Keratinocyte (primary cell): Measurements from ENCODE around the gene ACAP2. TPM values are rescaled to one million over a fixed set of nuclear protein-coding genes. Genes with fewer than 3 reads are reported as not detected.

Source experiments
- DNase-seq: peaks from one replicate; pipeline ENCODE4 v3.0.0-alpha.2; 2011; ENCODE audit warnings: low read depth, missing footprints, low spot score
- FAIRE-seq: peaks from 2 replicates; lab custom pipeline; 2011; peaks lifted over from hg19 to GRCh38; lab: Jason Lieb, UNC
- H2AFZ ChIP-seq: 2 replicates; pipeline ENCODE4 v1.6.0; 2012; ENCODE audit warnings: low read length, control low read depth, inconsistent platforms; ENCODE audit not compliant: control insufficient read depth
- H3K27ac ChIP-seq: 2 replicates; pipeline ENCODE4 v1.5.1; 2011; ENCODE audit warnings: low read length; ENCODE audit not compliant: control insufficient read depth, insufficient read depth
- H3K27me3 ChIP-seq: 3 replicates; pipeline ENCODE4 v1.6.0; 2011; ENCODE audit warnings: low read length; ENCODE audit not compliant: control insufficient read depth, insufficient read depth; ENCODE audit errors: extremely low read depth
- H3K36me3 ChIP-seq, 2 experiments: 2 replicates in 1 of 2; 3 replicates in 1 of 2; pipeline ENCODE4 v1.5.1; 2011; ENCODE audit warnings: low read length in 2 of 2, mild to moderate bottlenecking in 1 of 2; ENCODE audit not compliant: control insufficient read depth in 2 of 2, insufficient read depth in 2 of 2; ENCODE audit errors: extremely low read depth in 1 of 2
- H3K4me1 ChIP-seq: 3 replicates; pipeline ENCODE4 v1.5.1; 2011; ENCODE audit warnings: low read length; ENCODE audit not compliant: control insufficient read depth, insufficient read depth; ENCODE audit errors: extremely low read depth
- H3K4me2 ChIP-seq: 3 replicates; pipeline ENCODE4 v1.6.0; 2011; ENCODE audit warnings: low read depth, low read length; ENCODE audit not compliant: control insufficient read depth, insufficient read depth; ENCODE audit errors: extremely low read depth
- H3K4me3 ChIP-seq, 3 experiments: fragments of 200-600 bp in 1 of 3; sonication (generic) in 1 of 3; 2 replicates in 2 of 3; 3 replicates in 1 of 3; pipeline ENCODE4 v1.5.1; 2011 to 2016; ENCODE audit warnings: low read length in 3 of 3, mild to moderate bottlenecking in 3 of 3, control low read depth in 2 of 3, inconsistent platforms in 1 of 3, low read depth in 1 of 3, mixed read lengths in 1 of 3, mixed run types in 1 of 3, moderate library complexity in 1 of 3; ENCODE audit not compliant: control insufficient read depth in 2 of 3, insufficient read depth in 2 of 3; ENCODE audit errors: extremely low read depth in 1 of 3
- H3K79me2 ChIP-seq: 2 replicates; pipeline ENCODE4 v1.6.0; 2012; ENCODE audit warnings: low read length; ENCODE audit not compliant: control insufficient read depth, insufficient read depth
- H3K9ac ChIP-seq: 3 replicates; pipeline ENCODE4 v1.6.0; 2011; ENCODE audit warnings: low read length; ENCODE audit not compliant: control insufficient read depth, insufficient read depth; ENCODE audit errors: extremely low read depth
- H3K9me1 ChIP-seq: 3 replicates; pipeline ENCODE4 v1.6.0; 2011; ENCODE audit warnings: low read length; ENCODE audit not compliant: control insufficient read depth, insufficient read depth; ENCODE audit errors: extremely low read depth
- H3K9me3 ChIP-seq: 2 replicates; pipeline ENCODE4 v1.5.1; 2012; ENCODE audit warnings: low read depth, low read length; ENCODE audit not compliant: control insufficient read depth
- H4K20me1 ChIP-seq: 3 replicates; pipeline ENCODE4 v1.6.0; 2011; ENCODE audit warnings: low read length; ENCODE audit not compliant: control insufficient read depth, insufficient read depth; ENCODE audit errors: extremely low read depth
- EZH2 ChIP-seq: IDR thresholded peaks from one replicate; pipeline ENCODE4 v1.6.1; 2012; ENCODE audit warnings: inconsistent platforms, mild to moderate bottlenecking, low read length, moderate library complexity
- dilution Hi-C: fragments of 300-500 bp; cut with MboI; formaldehyde crosslinking; loops from one replicate; pipeline ENCODE4 v1.7.0; 2020; ENCODE audit warnings: low sequenced_read_pairs; ENCODE audit not compliant: extremely low pct_ligation_motif_present
- polyA plus RNA-seq, 5 experiments: library from polyadenylated mRNA; depleted of rRNA in 3 of 5; stranded (reverse) in 3 of 5; stranded (forward) in 1 of 5; unstranded in 1 of 5; fragments of >200 nt; gene quantifications; 1 replicate in 1 of 5; 2 replicates in 3 of 5; 3 replicates in 1 of 5; pipeline versions ENCODE4 v1.2.1 to v1.2.3, GENCODE V29; 2011 to 2012; ENCODE audit warnings: missing spikeins in 2 of 5, low read depth in 1 of 5, low replicate concordance in 1 of 5
- TF ChIP-seq, protein P1 (sequence below), 3 experiments: IDR thresholded peaks in 1 of 3; conservative IDR thresholded peaks in 1 of 3; optimal IDR thresholded peaks in 1 of 3; 2 replicates in 2 of 3; 3 replicates in 1 of 3; pipeline versions ENCODE3 to v1.5.1; 2011; ENCODE audit warnings: low read length in 3 of 3, mild to moderate bottlenecking in 3 of 3, moderate library complexity in 2 of 3, control low read depth in 1 of 3, inconsistent platforms in 1 of 3; ENCODE audit not compliant: insufficient read depth in 2 of 3; ENCODE audit errors: extremely low read depth in 1 of 3

ACAP2 gene
- polyA plus RNA-seq, 1 donor (not counting 4 experiments of a cell fraction or from before 2014, with no cell fraction given): 23.5 TPM

DNA sequence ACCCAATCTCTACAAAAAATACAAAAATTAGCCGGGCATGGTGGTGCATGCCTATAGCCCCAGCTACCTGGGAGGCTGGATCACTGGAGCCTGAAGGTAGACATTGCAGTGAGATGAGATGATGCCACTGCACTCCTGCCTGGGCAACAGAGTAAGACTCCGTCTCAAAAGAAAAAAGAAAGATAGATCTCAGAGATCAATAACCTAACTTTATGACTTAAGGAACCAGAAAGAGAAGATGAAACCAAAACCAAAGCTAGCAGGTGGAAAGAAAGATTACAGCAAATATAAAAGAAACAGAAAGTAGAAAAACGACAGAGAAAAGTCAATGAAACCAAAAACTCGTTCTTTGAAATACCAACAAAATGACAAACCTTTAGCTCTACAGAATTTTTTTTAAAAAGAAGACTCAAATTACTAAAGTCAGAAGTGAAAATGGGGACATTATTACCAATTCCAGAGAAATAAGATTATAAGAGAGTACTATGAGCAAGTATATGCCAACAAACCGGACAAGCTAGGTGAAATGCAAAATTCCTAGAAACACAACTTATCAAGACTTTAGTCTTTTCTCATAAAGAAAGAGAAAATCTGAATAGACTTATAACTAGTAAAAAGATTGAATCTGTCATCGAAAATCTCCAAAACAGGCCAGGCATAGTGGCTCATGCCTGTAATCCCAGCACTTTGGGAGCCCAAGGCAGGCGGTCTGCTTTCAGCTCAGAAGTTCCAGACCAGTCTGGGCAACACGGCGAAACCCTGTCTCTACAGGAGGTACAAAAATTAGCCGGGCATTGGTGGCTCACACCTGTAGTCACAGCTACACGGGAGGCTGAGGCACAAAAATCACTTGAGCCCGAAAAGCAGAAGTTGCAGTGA, 35.0 kb downstream of the ACAP2 start:
- Histone ChIP-seq H3K79me2 (peaks cover 53% of the 10 kb centered on the region), H3K9me1 (no peaks in the 10 kb centered on the region), H2AFZ (no peak overlapping the region), H3K4me3 (no peak overlapping the region), H3K9me3 (no peaks in the 10 kb centered on the region), H4K20me1 (no peaks in the 10 kb centered on the region), H3K9ac (no peak overlapping the region), H3K4me2 (no peak overlapping the region), H3K36me3 (no peaks in the 10 kb centered on the region), H3K27ac (no peak overlapping the region), H3K4me1 (peaks cover 8% of the 10 kb centered on the region), H3K27me3 (no peaks in the 10 kb centered on the region)
- dilution Hi-C loops: no loop called here
- FAIRE-seq (no peak), DNase-seq (no peak)
- TF ChIP-seq, protein P1, sequence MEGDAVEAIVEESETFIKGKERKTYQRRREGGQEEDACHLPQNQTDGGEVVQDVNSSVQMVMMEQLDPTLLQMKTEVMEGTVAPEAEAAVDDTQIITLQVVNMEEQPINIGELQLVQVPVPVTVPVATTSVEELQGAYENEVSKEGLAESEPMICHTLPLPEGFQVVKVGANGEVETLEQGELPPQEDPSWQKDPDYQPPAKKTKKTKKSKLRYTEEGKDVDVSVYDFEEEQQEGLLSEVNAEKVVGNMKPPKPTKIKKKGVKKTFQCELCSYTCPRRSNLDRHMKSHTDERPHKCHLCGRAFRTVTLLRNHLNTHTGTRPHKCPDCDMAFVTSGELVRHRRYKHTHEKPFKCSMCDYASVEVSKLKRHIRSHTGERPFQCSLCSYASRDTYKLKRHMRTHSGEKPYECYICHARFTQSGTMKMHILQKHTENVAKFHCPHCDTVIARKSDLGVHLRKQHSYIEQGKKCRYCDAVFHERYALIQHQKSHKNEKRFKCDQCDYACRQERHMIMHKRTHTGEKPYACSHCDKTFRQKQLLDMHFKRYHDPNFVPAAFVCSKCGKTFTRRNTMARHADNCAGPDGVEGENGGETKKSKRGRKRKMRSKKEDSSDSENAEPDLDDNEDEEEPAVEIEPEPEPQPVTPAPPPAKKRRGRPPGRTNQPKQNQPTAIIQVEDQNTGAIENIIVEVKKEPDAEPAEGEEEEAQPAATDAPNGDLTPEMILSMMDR (optimal IDR thresholded peaks at IDR 0.05 in 1 of 3, IDR thresholded peaks at IDR 0.05 in 1 of 3, conservative IDR thresholded peaks at IDR 0.05 in 1 of 3; ENCODE audit: extremely low read depth in 1 of 3, insufficient read depth in 2 of 3, low read length in 3 of 3): no peak
- TF ChIP-seq EZH2: no peak

DNA sequence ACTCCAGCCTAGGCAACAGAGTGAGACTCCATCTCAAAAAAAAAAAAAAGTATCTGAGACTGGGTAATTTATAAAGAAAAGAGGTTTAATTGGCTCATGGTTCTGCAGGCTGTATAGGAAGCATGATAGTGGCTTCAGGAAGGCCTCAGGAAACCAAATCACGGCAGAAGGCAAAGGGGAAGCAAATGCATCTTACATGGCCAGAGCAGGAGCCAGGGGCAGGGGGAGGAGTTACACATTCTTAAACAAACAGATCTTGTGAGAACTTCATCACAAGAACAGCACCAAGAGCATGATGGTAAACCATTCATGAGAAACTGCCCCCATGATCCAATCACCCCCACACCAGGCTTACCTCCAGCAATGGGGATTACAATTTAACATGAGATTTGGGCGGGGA, 37.2 kb downstream of the ACAP2 start:
- no peaks in the 10 kb centered on the region for H3K9me3 ChIP-seq
- no peak overlapping the region for H3K4me3 ChIP-seq
- no peak overlapping the region for H3K9ac ChIP-seq
- dilution Hi-C loops: no loop called here
- TF ChIP-seq EZH2: no peak
- TF ChIP-seq, protein P1 (optimal IDR thresholded peaks at IDR 0.05 in 1 of 3, IDR thresholded peaks at IDR 0.05 in 1 of 3, conservative IDR thresholded peaks at IDR 0.05 in 1 of 3; ENCODE audit: extremely low read depth in 1 of 3, insufficient read depth in 2 of 3, low read length in 3 of 3): no peak
- H2AFZ ChIP-seq: no peak overlapping the region
- no peaks in the 10 kb centered on the region for H3K27me3 ChIP-seq
- H3K9me1 ChIP-seq: no peaks in the 10 kb centered on the region
- no peak overlapping the region for H3K27ac ChIP-seq
- DNase-seq: no peak
- H3K79me2 ChIP-seq: peaks cover 63% of the 10 kb centered on the region
- H4K20me1 ChIP-seq: no peaks in the 10 kb centered on the region
- FAIRE-seq: no peak
- no peaks in the 10 kb centered on the region for H3K36me3 ChIP-seq
- H3K4me2 ChIP-seq: no peak overlapping the region
- peaks cover 8% of the 10 kb centered on the region for H3K4me1 ChIP-seq
